HL-60/S4 treated with phorbol 12-myristate 13-acetate at 8.2 ng/mL for 4 days and 3 days (cell line): Measurements from ENCODE around the gene ZNF343.
"Not testable (repeated sequence)": the region's sequence is repeated elsewhere in the genome, so short reads cannot be mapped to it uniquely, and the experiment has no call there.

Experiments used
- in situ Hi-C: fragments of 300-500 bp; cut with MboI; formaldehyde crosslinking; loops from 2 replicates; pipeline ENCODE4 v1.15.0; 2022; ENCODE audit warnings: low sequenced_read_pairs

The ZNF343 gene

GRCh38 chr20:2508631-2509467 is at the start of gene ZNF343:
Gene ZNF343, minus strand, starts transcription at chr20:2508915. Its CDS starts 15,020 bp downstream, at chr20:2493895.
- in situ Hi-C loops = no loop called here

DNA sequence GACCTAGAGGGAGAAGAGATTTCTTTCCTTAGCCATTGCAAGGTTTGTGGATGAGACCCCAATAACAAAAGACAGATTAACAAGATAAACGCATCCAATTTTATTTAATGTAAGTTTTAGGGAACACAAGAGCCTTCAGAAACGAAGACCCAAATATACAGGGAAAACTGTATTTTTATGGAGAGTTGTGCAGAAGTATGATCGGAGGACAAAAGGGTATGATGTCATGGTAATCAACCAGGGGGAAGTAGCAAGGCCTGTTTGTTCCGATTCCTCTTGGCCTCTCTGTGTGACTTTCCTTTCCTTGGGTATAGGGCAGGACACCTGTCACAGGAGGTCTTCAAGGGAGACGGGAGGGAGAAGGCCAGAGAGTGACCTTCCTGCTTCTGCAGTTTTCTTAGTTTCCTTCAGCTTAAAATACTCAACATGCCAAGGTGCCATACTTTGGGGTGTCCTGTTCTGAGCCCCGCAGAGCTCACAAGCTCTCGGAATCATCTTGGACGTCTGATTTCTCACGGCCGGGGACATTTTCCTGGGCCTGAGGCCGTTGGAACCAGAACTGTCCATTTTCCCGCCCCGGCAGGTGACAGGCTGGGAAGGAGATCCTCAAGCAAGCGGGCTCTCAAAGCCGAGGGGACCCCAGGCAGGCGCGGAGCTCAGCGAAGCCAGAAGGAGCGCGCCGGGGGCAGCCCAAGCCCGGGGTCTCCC is 49.3 kb upstream of the ZNF343 start:
- in situ Hi-C loops = no loop called here

- in situ Hi-C loops = no loop called here
Measured at GRCh38 chr20:2545594-2545993, 36.9 kb upstream of the ZNF343 start.

GRCh38 chr20:2544211-2544610 is 35.5 kb upstream of the ZNF343 start:
- in situ Hi-C loops = no loop called here

DNA sequence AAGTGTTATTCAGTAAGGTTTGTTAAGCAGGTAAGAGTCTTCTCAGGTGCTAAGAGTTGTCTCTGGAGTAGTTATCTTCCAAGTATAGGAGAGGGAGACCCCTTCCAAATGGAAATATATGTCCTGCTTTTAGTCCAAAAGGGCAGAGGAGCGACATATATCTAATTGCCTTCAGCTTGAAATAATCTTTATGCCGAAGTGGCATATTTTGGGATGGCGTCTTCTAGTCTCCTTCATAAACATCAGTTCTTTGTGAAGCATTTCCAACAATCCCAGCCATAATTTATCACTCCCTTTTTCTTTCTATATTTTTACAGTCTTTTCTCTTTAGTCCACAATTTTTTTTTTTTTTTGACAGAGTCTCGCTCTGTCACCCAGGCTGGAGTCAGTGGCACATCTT is 33.6 kb upstream of the ZNF343 start:
- in situ Hi-C loops = no loop called here

- in situ Hi-C loops = no loop called here
Measured at GRCh38 chr20:2541940-2542339, 33.2 kb upstream of the ZNF343 start.

- in situ Hi-C loops = no loop called here
Measured at GRCh38 chr20:2538931-2539720, 30.4 kb upstream of the ZNF343 start.

GRCh38 chr20:2538356-2538755 is 29.6 kb upstream of the ZNF343 start:
- in situ Hi-C loops = no loop called here

DNA sequence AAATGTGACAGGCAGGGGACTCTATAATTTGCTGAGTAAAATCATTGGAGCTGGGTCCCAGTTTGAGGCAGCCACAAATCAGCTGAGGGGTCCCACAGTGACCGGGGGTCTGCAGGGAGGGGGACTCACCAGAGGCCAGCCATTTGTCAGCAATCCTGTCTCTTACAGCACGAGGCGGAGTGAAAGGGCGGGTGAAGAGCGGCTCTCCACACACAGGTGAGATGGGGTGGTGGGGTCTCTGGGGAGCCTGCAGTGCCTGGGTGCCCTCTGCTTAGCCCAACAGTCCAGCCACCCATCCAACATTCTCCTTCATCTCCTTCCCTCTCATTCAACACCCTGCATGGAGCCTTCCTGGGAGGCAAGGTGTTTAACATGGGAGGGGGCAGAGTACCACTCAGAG is 28.4 kb upstream of the ZNF343 start:
- in situ Hi-C loops = no loop called here

- in situ Hi-C loops = no loop called here
Measured at GRCh38 chr20:2536560-2536986, 27.9 kb upstream of the ZNF343 start, which contains the start of gene TMC2. Gene TMC2, plus strand, starts transcription at chr20:2536573. Its CDS starts 49 bp downstream, at chr20:2536622.

DNA sequence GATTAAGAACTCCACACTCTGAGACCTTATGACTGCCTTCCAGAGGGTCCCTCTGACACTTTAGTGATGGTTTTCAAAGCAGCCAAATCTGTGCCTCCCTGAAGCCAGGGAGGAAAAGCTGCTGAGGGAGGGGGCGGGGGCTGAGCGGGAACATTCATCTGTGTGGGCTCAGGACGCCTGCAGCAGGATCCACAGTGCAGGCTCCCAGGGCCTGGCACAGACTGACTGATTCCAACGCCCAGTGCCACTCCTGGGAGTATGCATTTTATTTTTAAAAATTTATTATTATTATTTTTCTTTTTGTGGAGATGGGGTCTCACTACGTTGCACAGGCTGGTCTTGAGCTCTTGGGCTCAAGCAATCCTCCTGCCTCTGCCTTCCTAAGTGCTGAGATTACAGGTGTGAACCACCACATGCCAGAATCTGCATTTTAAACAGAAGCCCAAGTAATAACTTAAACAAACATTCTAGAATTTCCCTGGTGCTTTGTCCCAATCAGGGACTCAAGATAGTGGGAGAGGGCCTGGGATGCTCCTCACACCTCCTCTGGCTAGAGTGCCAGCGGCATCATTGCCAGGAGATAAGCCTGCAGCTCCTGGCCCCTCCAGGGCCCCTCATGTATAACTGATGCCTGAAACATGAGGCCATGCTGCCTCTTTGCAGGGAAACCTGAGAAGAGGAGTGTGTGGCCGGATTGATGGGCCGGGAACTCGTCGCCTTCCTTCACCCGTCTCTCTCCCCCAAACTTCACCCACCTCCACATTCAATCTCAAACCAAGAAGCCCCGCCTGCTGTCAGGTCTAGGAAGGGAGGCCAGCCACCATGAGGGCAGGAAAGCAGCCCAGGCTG is 27.2 kb upstream of the ZNF343 start:
- in situ Hi-C loops = no loop called here

- in situ Hi-C loops = no loop called here
Measured at GRCh38 chr20:2533118-2533517, 24.4 kb upstream of the ZNF343 start.

DNA sequence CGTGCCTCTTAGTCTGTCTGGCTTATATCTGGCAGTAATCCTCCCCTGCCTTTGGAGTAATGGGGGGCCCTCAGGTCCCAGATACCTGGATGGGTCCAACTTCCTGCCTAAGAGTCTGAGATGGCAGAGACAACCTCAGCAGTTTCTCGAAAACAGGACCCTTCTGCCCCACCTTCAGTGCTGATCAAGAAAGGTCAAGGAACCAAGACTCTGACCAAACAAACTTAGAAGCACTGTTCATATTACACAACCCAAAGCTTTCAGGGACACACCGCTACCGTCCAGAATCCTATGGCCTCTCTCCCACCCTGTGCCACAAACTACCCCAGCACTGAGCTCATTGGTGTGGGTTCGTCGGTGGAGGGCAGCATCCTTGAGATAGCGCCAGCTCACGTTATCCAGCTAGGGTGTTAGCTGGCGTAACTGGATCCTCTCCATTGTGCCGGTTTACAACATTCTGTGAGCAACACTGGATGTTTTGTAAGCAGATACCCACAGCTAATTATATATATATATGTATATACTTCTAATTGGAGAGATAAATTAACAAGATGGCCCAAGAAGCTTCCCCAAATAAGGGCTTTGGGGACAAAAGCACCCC is 20.1 kb upstream of the ZNF343 start:
- in situ Hi-C loops = no loop called here

DNA sequence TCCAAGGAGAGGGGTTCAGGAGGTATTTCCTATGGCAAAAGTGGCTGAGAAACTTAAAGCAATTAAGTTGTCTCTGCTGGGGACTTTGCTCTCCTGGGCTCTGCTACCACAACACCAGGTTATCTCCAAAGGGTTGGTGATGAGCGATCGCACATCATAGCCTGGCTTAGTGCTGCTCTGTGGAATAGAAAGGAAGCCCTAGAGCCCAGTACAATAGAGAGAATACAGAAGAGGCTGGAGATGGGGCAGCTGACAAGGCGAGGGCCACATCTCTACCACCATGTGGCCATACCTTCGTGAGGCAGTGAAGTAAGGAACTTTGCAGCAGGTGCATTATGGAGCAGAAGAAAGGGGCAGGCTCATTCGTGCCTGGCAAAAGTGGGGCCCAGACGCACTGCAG is 19.0 kb upstream of the ZNF343 start:
- in situ Hi-C loops = no loop called here

DNA sequence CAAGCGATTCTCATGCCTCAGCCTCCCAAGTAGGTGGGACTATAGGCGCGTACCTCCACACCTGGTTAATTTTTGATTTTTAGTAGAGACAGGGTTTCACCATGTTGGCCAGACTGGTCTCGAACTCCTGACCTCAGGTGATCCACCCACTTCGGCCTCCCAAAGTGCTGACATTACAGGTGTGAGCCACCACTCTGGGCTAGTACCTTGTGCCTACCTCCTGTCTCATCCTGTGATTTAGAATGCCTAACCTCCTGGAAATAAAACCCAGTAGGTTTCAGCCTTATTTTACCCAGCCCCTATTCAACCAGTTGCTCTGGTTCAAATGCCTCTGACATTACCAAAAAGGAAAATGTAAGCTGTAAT is 17.5 kb upstream of the ZNF343 start:
- in situ Hi-C loops = not testable (repeated sequence)

DNA sequence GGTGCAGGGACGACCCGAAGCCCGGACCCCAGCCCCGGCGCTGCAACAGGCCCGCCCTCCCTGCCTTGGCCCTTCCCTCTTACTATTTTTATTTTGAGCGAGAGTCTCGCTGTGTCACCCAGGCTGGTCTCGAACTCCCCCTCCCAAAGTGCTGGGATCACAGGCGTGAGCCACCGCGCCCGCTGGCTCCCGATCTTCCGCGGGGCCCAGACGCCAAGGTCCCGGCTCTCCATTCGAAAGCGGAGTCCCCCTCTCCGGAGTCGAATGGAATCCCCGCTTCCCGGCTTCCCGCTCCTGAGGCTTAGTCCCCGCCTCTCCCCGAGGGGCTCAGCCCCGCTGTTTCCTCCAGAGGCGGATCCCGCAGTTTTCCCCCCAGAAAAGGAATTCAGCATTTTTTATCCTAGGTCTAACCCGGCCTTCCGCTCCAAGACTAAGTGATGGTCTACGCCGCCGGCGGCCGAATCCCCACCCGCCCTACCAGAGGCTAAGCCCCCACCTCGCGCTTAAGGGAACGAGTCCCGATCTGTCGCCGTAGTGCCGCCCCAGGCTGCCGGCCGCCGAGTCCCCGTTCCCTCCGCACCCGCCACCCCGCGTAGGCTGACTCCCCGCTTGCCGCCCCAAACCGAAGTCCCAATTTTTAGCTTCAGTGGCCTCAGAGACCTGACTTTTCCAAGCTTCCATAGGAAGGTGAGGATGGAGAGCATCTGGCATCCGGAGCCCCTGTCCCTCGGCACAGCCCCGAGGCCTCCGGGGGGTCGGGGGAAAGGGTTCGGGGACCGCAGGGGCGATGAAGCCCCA is 16.2 kb upstream of the ZNF343 start:
- in situ Hi-C loops = no loop called here

GRCh38 chr20:2523919-2524708 is 15.4 kb upstream of the ZNF343 start:
- in situ Hi-C loops = no loop called here

DNA sequence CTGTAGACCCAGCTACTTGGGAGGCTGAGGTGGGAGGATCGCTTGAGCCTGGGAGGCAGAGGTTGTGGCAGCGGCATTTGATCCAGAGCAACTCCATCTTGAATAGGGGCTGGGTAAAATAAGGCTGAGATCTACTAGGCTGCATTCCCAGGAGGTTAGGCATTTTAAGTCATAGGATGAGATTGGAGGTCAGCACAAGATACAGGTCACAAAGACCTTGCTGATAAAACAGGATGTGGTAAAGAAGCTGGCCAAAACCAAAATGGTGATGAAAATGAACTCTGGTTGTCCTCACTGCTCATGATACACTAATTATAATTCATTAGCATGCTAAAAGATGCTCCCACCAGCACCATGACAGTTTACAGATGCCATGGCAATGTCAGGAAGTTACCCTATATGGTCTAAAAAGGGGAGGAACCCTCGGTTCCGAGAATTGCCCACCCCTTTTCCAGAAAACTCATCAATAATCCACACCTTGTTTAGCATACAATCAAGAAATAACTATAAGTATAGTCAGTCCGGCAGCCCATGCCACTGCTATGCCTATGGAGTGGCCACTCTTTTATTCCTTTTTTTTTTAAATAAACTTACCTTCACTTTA is 14.2 kb upstream of the ZNF343 start:
- in situ Hi-C loops = not testable (repeated sequence)
